ENCODE measurements around the gene PHLDA1.

Gene PHLDA1

GRCh38 chr12:76022506-76022905, 9.1 kb downstream of the PHLDA1 start:
- no peak overlapping the region for H3K4me3 ChIP-seq (ENCODE audit: low read depth, low read length)
- no peak for DNase-seq (ENCODE audit: low read depth)

DNA sequence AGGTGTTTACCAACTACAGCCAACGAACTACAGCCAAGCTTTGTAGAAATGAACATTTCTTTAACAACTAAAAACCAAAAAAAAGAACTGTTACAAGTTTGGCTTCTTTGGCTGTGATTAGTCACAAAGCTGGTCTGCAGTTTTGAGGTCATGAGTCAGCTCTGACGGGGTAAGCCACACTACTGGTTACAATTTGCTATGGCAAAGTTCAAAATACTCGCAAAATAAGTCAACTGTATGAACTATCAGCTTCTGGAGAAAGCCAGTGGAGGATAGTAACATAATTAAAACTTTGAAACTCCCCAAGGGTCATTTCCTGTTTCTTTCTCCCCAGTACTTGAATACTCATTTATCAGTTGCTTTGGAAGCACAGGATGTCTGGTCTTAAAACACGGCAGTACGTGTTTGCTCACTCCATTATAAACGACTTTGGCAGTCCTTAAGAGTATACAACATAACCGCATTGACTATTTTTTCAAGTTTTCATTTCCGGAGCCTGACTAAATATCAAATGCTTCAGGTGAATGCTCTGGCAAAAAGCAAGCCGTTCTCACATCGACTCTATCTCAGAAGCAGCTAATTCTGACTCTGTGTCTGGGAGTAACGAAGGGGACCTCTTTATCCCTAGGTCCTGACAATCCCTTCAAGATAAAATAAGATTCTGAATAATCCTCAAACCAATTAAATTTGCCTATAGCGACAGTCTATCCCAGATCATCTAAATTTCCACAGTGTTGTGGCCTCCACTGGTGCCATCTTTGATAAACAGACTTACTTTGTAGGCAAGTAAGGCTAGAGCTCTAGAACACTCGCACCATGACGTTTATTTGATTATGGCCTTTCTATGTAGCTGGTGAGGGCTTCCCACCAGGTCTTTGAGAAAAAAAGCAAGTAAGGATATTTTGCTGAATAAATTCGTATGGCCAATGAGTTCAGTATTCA, 10.6 kb downstream of the PHLDA1 start:
- H3K4me3 ChIP-seq (ENCODE audit: low read depth, low read length) = no peak overlapping the region
- DNase-seq (ENCODE audit: low read depth) = peak; percentile 96

DNA sequence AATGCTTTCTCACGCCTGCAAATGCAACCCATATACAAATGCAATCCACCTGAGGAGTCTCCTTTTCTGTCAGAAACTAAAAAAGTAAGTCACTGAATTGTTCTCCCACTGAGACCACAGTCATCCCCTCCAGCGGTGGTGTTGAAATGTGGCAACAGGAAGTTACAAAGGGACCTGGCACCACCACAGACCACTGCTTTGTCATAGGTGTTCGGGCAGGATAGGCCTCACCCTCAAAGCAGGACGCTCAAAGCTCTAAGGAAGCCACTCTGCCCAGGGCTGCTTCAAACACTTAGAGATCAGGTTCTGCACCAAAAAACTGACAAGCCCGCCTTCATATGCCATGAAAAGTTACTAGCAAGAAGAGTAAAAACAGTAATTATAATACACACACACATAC, 11.3 kb downstream of the PHLDA1 start:
- peak; percentile 53 for DNase-seq (ENCODE audit: low read depth)

GRCh38 chr12:76018672-76019071, 12.9 kb downstream of the PHLDA1 start:
- DNase-seq (ENCODE audit: low read depth) = no peak

More for the DNA sequence above, 11.3 kb downstream of the PHLDA1 start:
- no peak overlapping the region for H3K4me3 ChIP-seq (ENCODE audit: low read depth, low read length)

DNA sequence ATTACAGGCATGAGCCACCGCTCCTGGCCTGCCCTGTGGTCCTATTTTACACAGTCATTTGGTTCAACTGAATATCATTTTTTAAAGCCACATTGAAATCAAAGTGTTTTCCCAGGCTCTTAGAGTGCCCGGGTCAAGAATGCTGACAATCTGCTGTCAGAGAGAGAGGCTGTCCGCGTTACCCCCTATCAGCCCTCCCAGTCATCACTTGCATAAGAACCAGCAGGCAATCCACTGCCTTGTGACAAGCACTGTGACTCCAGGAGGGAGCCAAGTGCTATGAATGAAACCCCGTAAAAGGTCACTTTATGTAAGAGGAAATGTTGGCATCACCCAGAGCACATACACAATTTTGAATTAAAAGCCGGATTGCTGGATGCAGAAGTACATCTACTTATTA, 13.5 kb downstream of the PHLDA1 start:
- DNase-seq (ENCODE audit: low read depth) = peak; percentile 36
- H3K4me3 ChIP-seq (ENCODE audit: low read depth, low read length) = no peak overlapping the region

More at GRCh38 chr12:76018672-76019071, 12.9 kb downstream of the PHLDA1 start:
- H3K4me3 ChIP-seq (ENCODE audit: low read depth, low read length) = no peak overlapping the region

DNA sequence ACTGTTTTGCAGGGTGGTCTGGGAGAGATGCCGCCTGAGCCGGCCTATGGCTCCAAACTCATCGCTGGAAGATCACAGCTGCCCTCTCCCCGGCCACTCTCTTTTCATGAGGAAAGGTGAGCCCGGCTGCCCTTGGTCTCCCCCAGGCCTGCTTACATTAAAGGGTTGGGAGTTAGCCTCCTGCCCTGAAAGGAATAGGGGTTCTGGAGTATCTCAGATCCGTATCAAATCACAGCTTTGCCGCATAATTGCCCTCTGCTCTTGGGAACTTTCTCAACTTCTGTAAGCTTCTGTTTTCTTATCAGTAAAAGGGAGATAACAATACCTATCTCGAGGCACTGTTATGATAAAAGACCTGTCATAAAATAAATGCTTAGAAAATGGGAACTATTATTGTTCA, 17.6 kb downstream of the PHLDA1 start:
- H3K4me3 ChIP-seq (ENCODE audit: low read depth, low read length) = no peak overlapping the region
- DNase-seq (ENCODE audit: low read depth) = no peak

DNA sequence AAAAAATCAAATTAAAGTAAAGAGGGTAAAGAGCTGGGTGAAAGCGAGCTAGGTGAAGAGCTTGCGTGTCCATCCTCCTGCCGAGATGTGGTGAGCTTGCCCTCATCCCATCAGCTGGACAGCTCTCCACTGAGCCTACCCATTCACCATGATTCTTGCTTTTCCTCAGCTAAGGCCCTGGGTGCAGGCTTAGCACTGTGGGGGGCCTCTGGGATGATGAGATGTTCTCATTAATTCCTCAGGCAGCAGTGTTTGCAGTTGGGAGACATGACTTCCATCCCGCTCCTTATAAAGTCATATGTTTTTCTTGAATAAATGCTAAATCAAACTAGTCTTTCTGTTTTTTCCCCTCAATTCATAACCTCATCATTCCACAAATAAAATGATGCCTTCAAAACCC, 18.0 kb downstream of the PHLDA1 start:
- no peak for DNase-seq (ENCODE audit: low read depth)
- H3K4me3 ChIP-seq (ENCODE audit: low read depth, low read length) = no peak overlapping the region

DNA sequence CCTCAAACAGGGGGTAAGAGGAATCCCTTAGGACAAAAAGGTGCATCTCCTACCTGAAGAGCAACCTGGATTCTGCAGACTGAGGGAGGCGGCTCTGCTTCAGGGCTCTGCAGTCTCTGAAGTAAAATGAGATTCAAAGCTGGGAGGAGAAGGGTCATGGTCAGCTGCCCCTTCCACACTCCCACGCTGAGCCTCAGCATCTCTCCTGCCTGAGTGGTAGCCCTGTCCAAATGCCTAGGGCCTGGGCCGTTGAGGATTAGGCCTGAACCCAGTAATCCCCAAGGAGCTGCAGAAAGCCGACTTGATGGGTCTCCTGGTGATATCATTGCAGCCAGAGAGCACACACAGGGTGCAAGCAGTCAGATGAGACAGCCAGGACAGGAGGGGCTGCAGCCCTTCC, 18.9 kb downstream of the PHLDA1 start:
- no peak for DNase-seq (ENCODE audit: low read depth)
- no peak overlapping the region for H3K4me3 ChIP-seq (ENCODE audit: low read depth, low read length)

DNA sequence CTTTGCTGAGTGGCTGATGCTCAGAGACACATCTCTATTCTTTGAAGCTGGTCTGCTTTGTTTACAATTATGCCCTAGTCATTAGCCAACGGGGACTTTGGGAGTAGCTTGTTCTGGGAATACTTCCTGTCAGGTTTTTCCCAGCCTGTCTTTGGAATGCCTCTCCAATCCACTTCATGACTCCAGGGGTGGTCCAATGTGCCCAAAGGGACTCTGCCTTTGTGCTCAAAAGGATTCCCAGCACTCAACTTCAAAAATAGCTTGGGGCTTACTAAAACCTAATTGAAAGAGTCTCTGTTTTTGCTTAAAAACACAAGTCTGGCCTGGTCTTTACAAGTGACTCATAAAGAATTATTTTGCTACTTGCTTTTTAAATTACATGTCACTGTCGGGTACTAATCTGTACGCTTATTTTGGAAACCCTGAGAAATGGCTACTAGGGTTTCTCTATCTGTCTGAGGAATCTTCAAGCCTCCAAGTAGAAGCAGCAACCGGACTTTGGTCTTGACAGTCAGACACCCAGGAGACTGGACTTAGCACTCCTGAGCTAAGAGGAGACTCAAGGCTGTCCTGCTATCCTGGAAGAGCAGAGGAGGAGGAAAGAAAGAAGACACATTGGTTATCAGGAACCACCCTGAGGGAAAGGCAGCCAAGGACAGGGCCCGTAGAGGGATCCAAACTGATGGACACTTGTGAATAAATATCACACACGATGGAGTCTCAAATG, 20.7 kb downstream of the PHLDA1 start:
- H3K4me3 ChIP-seq (ENCODE audit: low read depth, low read length) = no peak overlapping the region
- DNase-seq (ENCODE audit: low read depth) = no peak

DNA sequence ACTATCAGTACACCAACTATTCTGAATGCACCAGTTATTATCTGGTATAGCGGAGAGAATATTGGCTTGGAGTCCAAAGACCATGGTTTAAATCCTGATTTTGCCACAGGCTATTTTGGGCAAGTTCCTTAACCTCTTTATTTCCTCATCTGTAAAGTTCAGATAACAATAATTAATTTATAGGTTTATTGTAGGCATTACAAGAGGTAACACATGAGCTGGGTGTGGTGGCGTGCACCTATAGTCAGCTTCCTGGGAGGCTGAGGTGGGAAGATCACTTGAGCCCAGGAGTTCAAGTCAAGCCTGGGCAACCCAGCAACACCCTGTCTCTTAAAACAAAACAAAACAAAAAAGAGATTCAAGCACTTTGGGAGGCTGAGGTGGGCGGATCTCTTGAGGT, 23.1 kb downstream of the PHLDA1 start:
- H3K4me3 ChIP-seq (ENCODE audit: low read depth, low read length) = no peak overlapping the region
- DNase-seq (ENCODE audit: low read depth) = no peak

GRCh38 chr12:76007640-76008039, 23.9 kb downstream of the PHLDA1 start:
- DNase-seq (ENCODE audit: low read depth) = no peak
- H3K4me3 ChIP-seq (ENCODE audit: low read depth, low read length) = no peak overlapping the region

DNA sequence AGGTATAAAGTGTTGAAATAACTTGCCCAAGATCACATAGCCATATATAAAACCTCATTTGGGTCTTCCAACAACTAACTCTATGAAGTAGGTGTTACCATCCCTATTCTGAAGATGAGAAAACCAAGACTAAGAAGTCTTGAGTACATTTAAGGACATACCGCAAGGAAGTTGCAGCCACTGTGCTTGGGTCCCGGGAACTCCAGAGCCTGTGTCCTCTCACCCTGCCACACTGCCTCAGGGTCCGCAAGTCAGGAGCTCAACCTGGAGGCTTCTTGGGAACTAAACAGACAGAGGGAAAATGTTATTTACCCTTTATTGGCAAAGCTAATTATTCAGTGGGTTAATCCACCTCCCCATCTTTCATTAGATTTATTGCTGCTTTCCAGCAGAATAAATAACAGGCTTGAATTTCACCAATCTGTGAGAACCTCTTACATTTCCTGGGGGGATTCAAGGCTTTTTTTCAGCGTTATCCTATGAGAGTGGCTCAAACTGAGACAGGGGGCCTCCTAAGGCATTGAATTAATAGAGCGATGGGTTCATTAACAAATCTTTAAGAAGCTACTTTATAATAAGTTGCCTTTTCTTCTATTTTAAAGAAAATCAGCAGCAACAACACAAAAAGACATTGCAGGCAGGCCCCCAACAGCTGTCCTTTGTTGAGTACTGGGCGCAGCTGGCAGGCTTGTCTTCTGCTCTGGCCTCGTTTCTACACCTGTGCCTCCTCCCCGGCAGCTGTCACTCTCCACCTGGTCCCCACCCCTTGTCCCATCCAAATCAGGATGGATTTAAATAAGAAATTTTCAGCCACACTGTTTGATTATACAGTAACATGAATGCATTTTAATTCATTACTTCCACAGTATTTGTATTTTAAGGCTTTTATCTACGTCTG, 25.3 kb downstream of the PHLDA1 start:
- H3K4me3 ChIP-seq (ENCODE audit: low read depth, low read length) = no peak overlapping the region
- no peak for DNase-seq (ENCODE audit: low read depth)

DNA sequence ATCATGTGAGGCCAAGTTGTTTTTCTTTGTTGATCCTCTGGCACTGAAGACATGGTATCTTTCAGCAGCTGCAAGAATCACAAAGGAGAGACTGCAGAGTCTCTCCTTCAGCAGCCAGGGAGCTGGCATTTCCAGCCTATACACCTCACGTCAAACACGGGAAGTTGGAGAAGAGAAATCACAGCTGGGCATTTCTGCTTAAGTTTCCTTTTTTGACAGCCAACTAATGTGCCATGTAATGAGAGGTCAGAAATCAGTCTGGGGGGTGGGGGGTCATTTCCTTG, 28.3 kb downstream of the PHLDA1 start:
- H3K4me3 ChIP-seq (ENCODE audit: low read depth, low read length) = no peak overlapping the region
- DNase-seq (ENCODE audit: low read depth) = no peak

- no peak overlapping the region for H3K4me3 ChIP-seq (ENCODE audit: low read depth, low read length)
- no peak for DNase-seq (ENCODE audit: low read depth)
Measured at GRCh38 chr12:76002598-76003354, 28.8 kb downstream of the PHLDA1 start.

- DNase-seq (ENCODE audit: low read depth) = no peak
- no peak overlapping the region for H3K4me3 ChIP-seq (ENCODE audit: low read depth, low read length)
Measured at GRCh38 chr12:75998292-75999063, 33.1 kb downstream of the PHLDA1 start.

- H3K4me3 ChIP-seq (ENCODE audit: low read depth, low read length) = no peak overlapping the region
- no peak for DNase-seq (ENCODE audit: low read depth)
Measured at GRCh38 chr12:75997658-75998057, 33.9 kb downstream of the PHLDA1 start.

DNA sequence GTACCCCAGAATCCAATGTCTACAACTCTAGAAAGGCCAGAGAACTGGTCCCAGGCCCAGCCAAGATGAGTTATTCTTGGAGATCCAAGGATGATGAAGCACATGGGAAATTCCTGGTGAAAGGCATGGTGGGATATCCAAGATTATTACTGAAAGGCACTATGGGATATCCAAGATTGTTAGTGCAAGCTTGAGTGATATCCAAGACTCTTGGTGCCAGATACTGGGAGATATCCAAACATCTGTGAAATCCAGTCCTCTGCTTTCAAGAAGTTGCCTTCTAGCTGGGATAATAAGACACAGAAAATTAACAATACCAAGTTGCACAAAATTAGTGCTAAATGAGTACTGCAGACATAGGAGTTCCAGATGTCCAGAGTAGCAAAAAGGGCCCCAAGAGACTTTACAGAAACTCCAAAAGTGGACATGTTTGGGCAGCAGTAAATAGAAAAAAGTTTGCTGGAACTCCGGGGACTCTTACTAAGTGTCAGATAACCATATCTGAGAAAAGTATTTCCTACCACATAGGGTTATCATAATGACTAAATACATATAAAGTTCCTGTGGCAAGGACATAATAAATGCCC, 34.6 kb downstream of the PHLDA1 start:
- H3K4me3 ChIP-seq (ENCODE audit: low read depth, low read length) = no peak overlapping the region
- no peak for DNase-seq (ENCODE audit: low read depth)

GRCh38 chr12:75995691-75996090, 35.9 kb downstream of the PHLDA1 start:
- H3K4me3 ChIP-seq (ENCODE audit: low read depth, low read length) = no peak overlapping the region
- DNase-seq (ENCODE audit: low read depth) = no peak
